DOHH2 (cell line): ENCODE measurements around the gene MYOF.
"Not testable (repeated sequence)": the region's sequence is repeated elsewhere in the genome, so short reads cannot be mapped to it uniquely, and the experiment has no call there.

Source experiments
- H3F3A ChIP-seq: fragments of 200-600 bp; sonication (generic), shearing (Covaris generic); 2 replicates; pipeline ENCODE4 v1.6.0; 2016; ENCODE audit warnings: antibody characterized with exemption, mild to moderate bottlenecking; ENCODE audit not compliant: control insufficient read depth, insufficient read depth
- H3K27ac ChIP-seq: fragments of 200-600 bp; sonication (generic); 2 replicates; pipeline ENCODE4 v1.5.1; 2014; ENCODE audit warnings: low read depth, mild to moderate bottlenecking, low read length, moderate library complexity
- H3K27me3 ChIP-seq: fragments of 200-600 bp; sonication (generic); 2 replicates; pipeline ENCODE4 v1.6.1; 2014; ENCODE audit warnings: mild to moderate bottlenecking, low read length, mixed read lengths; ENCODE audit not compliant: control insufficient read depth
- H3K36me3 ChIP-seq: fragments of 200-600 bp; sonication (generic); 2 replicates; pipeline ENCODE4 v1.6.1; 2014; ENCODE audit warnings: mild to moderate bottlenecking, low read length, moderate library complexity, mixed read lengths; ENCODE audit not compliant: control insufficient read depth
- H3K4me1 ChIP-seq: fragments of 200-600 bp; sonication (generic); 2 replicates; pipeline ENCODE4 v1.6.1; 2014; ENCODE audit warnings: mild to moderate bottlenecking, low read length, mixed read lengths; ENCODE audit not compliant: control insufficient read depth
- H3K4me2 ChIP-seq: fragments of 200-600 bp; sonication (generic); 2 replicates; pipeline ENCODE4 v1.6.0; 2014; ENCODE audit warnings: mild to moderate bottlenecking, low read length, moderate library complexity
- H3K4me3 ChIP-seq: fragments of 200-600 bp; sonication (generic); 2 replicates; pipeline ENCODE4 v1.5.1; 2014; ENCODE audit warnings: mild to moderate bottlenecking, low read length, mixed read lengths
- H3K79me2 ChIP-seq: fragments of 200-600 bp; sonication (generic); 2 replicates; pipeline ENCODE4 v1.6.1; 2014; ENCODE audit warnings: mild to moderate bottlenecking, low read length, mixed read lengths; ENCODE audit not compliant: control insufficient read depth
- H3K9me2 ChIP-seq: fragments of 200-600 bp; sonication (generic); replicated peaks from 2 replicates; pipeline ENCODE4 v1.6.1; 2014; ENCODE audit warnings: mild to moderate bottlenecking, low read length, mixed read lengths; ENCODE audit not compliant: control insufficient read depth
- H3K9me3 ChIP-seq: fragments of 200-600 bp; sonication (generic); 2 replicates; pipeline ENCODE4 v1.6.1; 2014; ENCODE audit warnings: antibody characterized with exemption, low read length, mixed read lengths; ENCODE audit not compliant: control insufficient read depth, insufficient read depth
- H4K20me1 ChIP-seq: fragments of 200-600 bp; sonication (generic); 2 replicates; pipeline ENCODE4 v1.6.0; 2014; ENCODE audit warnings: low read depth, mild to moderate bottlenecking, antibody characterized with exemption, low read length, moderate library complexity; ENCODE audit not compliant: control insufficient read depth, insufficient read depth
- EZH2phosphoT487 ChIP-seq: fragments of 200-600 bp; sonication (generic); IDR thresholded peaks from 2 replicates; pipeline ENCODE4 v1.6.1; 2017; ENCODE audit warnings: borderline replicate concordance, mild to moderate bottlenecking, antibody characterized with exemption, low read length, moderate library complexity, mixed read lengths
- TF ChIP-seq, protein P1 (sequence below): fragments of 200-600 bp; sonication (generic); IDR thresholded peaks from one replicate; pipeline ENCODE4 v1.5.1; 2014; ENCODE audit warnings: antibody characterized with exemption, mild to moderate bottlenecking, low read depth, low read length; ENCODE audit not compliant: poor library complexity, severe bottlenecking

Gene MYOF

DNA sequence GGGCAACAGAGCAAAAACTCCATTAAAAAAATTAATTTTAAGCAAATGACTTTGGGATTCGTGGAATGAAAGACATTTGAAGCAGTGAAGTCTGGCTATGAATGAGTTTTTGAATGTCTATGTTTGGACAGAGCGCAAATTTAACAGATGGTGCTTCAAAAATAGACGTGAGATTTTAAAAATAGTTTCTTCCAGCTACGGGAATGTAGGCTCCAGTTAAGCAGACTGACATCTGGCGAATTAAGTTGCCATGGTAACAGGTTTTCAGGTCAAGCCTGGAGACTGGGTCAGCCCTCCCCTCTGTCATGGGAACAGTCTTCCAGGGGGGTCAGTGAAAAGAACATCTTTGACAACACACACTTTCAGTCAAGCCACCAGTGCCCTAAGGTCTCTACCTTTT lies 62.0 kb downstream of the MYOF start:
- Histone ChIP-seq H3K4me1 (no peaks in the 10 kb centered on the region), H3K4me2 (no peak overlapping the region), H3K4me3 (no peak overlapping the region), H4K20me1 (no peaks in the 10 kb centered on the region), H3K79me2 (no peaks in the 10 kb centered on the region), H3K9me2 (no peaks in the 10 kb centered on the region), H3K36me3 (no peaks in the 10 kb centered on the region), H3K27ac (no peak overlapping the region), H3K9me3 (no peaks in the 10 kb centered on the region), H3F3A (no peaks in the 10 kb centered on the region), H3K27me3 (no peaks in the 10 kb centered on the region)
- TF ChIP-seq, protein P1, sequence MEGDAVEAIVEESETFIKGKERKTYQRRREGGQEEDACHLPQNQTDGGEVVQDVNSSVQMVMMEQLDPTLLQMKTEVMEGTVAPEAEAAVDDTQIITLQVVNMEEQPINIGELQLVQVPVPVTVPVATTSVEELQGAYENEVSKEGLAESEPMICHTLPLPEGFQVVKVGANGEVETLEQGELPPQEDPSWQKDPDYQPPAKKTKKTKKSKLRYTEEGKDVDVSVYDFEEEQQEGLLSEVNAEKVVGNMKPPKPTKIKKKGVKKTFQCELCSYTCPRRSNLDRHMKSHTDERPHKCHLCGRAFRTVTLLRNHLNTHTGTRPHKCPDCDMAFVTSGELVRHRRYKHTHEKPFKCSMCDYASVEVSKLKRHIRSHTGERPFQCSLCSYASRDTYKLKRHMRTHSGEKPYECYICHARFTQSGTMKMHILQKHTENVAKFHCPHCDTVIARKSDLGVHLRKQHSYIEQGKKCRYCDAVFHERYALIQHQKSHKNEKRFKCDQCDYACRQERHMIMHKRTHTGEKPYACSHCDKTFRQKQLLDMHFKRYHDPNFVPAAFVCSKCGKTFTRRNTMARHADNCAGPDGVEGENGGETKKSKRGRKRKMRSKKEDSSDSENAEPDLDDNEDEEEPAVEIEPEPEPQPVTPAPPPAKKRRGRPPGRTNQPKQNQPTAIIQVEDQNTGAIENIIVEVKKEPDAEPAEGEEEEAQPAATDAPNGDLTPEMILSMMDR: no peak
- TF ChIP-seq EZH2phosphoT487: no peak

DNA sequence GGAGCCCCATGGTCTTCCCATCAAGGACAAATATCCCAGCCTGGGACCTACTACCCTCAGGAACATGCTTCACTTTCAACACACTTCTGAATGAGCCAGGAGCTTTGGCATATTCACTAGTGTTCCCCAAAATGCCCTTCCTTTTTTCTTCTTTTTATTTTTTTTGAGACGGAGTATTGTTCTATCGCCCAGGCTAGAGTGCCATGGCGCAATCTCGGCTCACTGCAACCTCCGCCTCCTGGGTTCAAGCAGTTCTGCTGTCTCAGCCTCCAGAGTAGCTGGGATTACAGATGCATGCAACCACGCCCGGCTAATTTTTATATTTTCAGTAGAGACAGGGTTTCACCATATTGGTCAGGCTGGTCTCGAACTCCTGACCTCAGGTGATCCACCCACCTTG lies 63.1 kb downstream of the MYOF start:
- H3K79me2 ChIP-seq, H3K9me2 ChIP-seq, H3K4me2 ChIP-seq, H3K4me1 ChIP-seq, H3F3A ChIP-seq, H3K4me3 ChIP-seq, H3K9me3 ChIP-seq, H4K20me1 ChIP-seq, H3K27me3 ChIP-seq, H3K36me3 ChIP-seq, H3K27ac ChIP-seq: not testable (repeated sequence)

DNA sequence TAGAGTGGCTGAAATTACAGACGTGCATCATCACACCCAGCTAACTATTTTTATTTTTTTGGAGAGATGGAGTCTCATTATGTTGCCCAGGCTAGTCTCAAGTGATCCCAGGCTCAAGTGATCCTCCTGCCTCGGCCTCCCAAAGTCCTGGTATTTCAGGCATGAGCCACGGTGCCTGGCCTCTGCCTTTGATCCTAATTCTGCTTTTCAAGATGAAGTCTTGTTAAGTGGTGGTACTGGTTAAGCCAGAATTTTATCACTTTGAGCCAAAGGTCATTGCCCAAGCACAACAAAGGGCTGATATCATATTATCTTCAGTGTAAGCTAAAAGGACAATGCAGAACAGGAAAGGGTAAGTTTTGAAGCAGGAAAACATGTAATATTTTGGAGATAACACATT lies 64.2 kb downstream of the MYOF start:
- H3K4me3 ChIP-seq: no peak overlapping the region
- no peak for TF ChIP-seq EZH2phosphoT487
- TF ChIP-seq, protein P1: no peak
- H3K9me2 ChIP-seq: no peaks in the 10 kb centered on the region
- no peaks in the 10 kb centered on the region for H3K36me3 ChIP-seq
- H3F3A ChIP-seq: no peaks in the 10 kb centered on the region
- H3K79me2 ChIP-seq: no peaks in the 10 kb centered on the region
- no peaks in the 10 kb centered on the region for H4K20me1 ChIP-seq
- no peak overlapping the region for H3K27ac ChIP-seq
- no peaks in the 10 kb centered on the region for H3K9me3 ChIP-seq
- no peaks in the 10 kb centered on the region for H3K27me3 ChIP-seq
- H3K4me2 ChIP-seq: no peak overlapping the region
- no peaks in the 10 kb centered on the region for H3K4me1 ChIP-seq

DNA sequence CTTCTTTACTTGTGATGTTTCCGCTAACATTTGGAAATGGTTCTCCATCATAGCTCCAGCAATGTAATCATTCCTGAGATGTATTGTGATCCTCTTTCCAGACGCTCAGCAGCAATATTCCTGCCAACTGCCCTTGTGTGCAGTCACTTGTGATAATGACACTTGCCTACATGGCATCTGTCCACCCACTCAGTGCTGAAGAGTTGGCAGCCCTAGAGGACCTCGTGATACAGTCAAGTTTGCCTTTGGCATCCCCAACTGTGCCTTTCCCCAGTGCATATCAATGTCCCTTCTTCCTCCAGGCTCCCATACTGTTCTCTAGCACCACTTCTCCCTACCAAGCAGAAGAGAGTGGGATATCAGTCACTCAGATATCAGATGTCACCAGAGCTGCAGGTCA lies 64.9 kb downstream of the MYOF start:
- Histone ChIP-seq H3K9me3 (no peaks in the 10 kb centered on the region), H3K9me2 (no peaks in the 10 kb centered on the region), H3K4me3 (no peak overlapping the region), H3K27me3 (no peaks in the 10 kb centered on the region), H4K20me1 (no peaks in the 10 kb centered on the region), H3K79me2 (no peaks in the 10 kb centered on the region), H3K36me3 (no peaks in the 10 kb centered on the region), H3K27ac (no peak overlapping the region), H3K4me2 (no peak overlapping the region), H3K4me1 (no peaks in the 10 kb centered on the region), H3F3A (no peaks in the 10 kb centered on the region)
- TF ChIP-seq, protein P1: no peak
- TF ChIP-seq EZH2phosphoT487: no peak
